IMR-90 (cell line): ENCODE results near the gene CYTH1. TPM values are rescaled to one million over a fixed set of nuclear protein-coding genes. Genes with fewer than 3 reads are reported as not detected.

Experiments
- ATAC-seq: fragments of 200-7000 bp; cut with Tn5 transposase; 2 replicates; pipeline ENCODE4 v1.9.1; 2020; ENCODE audit warnings: low read depth, mild to moderate bottlenecking, moderate library complexity
- BruUV-seq: library from RNA; stranded (reverse); fragments of 400-500 nt; replicated peaks from 2 replicates; lab custom pipeline; 2021; lab: Mats Ljungman, UMichigan
- CTCF ChIA-PET: fragments of 300-600 bp; formaldehyde crosslinking; extraction: SDS; loops from one replicate; lab custom pipeline; 2021; ENCODE audit warnings: antibody characterized with exemption; lab: Yijun Ruan, JAX
- POLR2A ChIA-PET: fragments of 300-600 bp; sonication (Branson Sonifier 250); formaldehyde crosslinking; loops from one replicate; lab custom pipeline; 2022; ENCODE audit warnings: antibody characterized with exemption; ENCODE audit not compliant: unreplicated experiment; lab: Charles Lee
- DNase-seq: peaks from one replicate; pipeline ENCODE4 v3.0.0; 2013
- H2AFZ ChIP-seq: replicated peaks from 2 replicates; pipeline ENCODE3; 2013; ENCODE audit warnings: low read length, mild to moderate bottlenecking; ENCODE audit not compliant: poor library complexity
- H2AK5ac ChIP-seq: 2 replicates; pipeline ENCODE4 v1.6.1; 2013; ENCODE audit warnings: low read depth, low read length, inconsistent platforms
- H2AK9ac ChIP-seq: replicated peaks from 2 replicates; pipeline ENCODE3; 2013; ENCODE audit warnings: mild to moderate bottlenecking, low read depth, low read length, moderate library complexity; ENCODE audit not compliant: poor library complexity
- H2BK120ac ChIP-seq: 2 replicates; pipeline ENCODE4 v1.6.1; 2013; ENCODE audit warnings: low read depth, low read length, inconsistent platforms
- H2BK15ac ChIP-seq: 3 replicates; pipeline ENCODE4 v1.6.1; 2013; ENCODE audit warnings: low read depth, low read length, inconsistent platforms
- H2BK20ac ChIP-seq: 2 replicates; pipeline ENCODE4 v1.6.1; 2013; ENCODE audit warnings: low read depth, mild to moderate bottlenecking, inconsistent platforms, low read length, moderate library complexity
- H2BK5ac ChIP-seq: 2 replicates; pipeline ENCODE4 v1.6.1; 2013; ENCODE audit warnings: mild to moderate bottlenecking, low read depth, low read length, inconsistent platforms; ENCODE audit not compliant: poor library complexity, severe bottlenecking
- H3K14ac ChIP-seq: replicated peaks from 2 replicates; pipeline ENCODE4 v1.6.1; 2013; ENCODE audit warnings: low read depth, low read length, inconsistent platforms
- H3K18ac ChIP-seq: 2 replicates; pipeline ENCODE4 v1.6.1; 2013; ENCODE audit warnings: low read depth, low read length, control low read depth
- H3K23ac ChIP-seq: 2 replicates; pipeline ENCODE4 v1.6.1; 2013; ENCODE audit warnings: low read depth, low read length, inconsistent platforms
- H3K27ac ChIP-seq: 2 replicates; pipeline ENCODE4 v1.5.1; 2013; ENCODE audit warnings: mild to moderate bottlenecking, control low read depth, low read length; ENCODE audit not compliant: insufficient read depth
- H3K27me3 ChIP-seq: 2 replicates; pipeline ENCODE4 v1.6.1; 2013; ENCODE audit warnings: low read length; ENCODE audit not compliant: control insufficient read depth, insufficient read depth
- H3K36me3 ChIP-seq: 2 replicates; pipeline ENCODE4 v1.6.1; 2013; ENCODE audit warnings: low read length, mixed read lengths; ENCODE audit not compliant: control insufficient read depth, insufficient read depth
- H3K4ac ChIP-seq: 2 replicates; pipeline ENCODE4 v1.6.1; 2013; ENCODE audit warnings: low read depth, low read length, inconsistent platforms
- H3K4me1 ChIP-seq: 2 replicates; pipeline ENCODE4 v1.6.1; 2013; ENCODE audit warnings: low read length, mixed read lengths; ENCODE audit not compliant: control insufficient read depth, insufficient read depth
- H3K4me2 ChIP-seq: 2 replicates; pipeline ENCODE4 v1.6.1; 2013; ENCODE audit warnings: low read depth, mild to moderate bottlenecking, control low read depth, low read length, moderate library complexity
- H3K4me3 ChIP-seq: 2 replicates; pipeline ENCODE4 v1.5.1; 2013; ENCODE audit warnings: low read depth, mild to moderate bottlenecking, control low read depth, low read length, moderate library complexity; ENCODE audit not compliant: insufficient read depth
- H3K56ac ChIP-seq: 2 replicates; pipeline ENCODE4 v1.6.1; 2013; ENCODE audit warnings: low read length, inconsistent platforms; ENCODE audit not compliant: insufficient read depth; ENCODE audit errors: extremely low read depth
- H3K79me1 ChIP-seq, 2 experiments: 2 replicates each; pipeline ENCODE4 v1.6.1; 2013; ENCODE audit warnings: low read length in 2 of 2, inconsistent platforms in 1 of 2, low read depth in 1 of 2
- H3K9ac ChIP-seq: 2 replicates; pipeline ENCODE4 v1.6.1; 2013; ENCODE audit warnings: low read depth, low read length, control low read depth
- H3K9me1 ChIP-seq: 2 replicates; pipeline ENCODE4 v1.6.1; 2013; ENCODE audit warnings: low read length, inconsistent platforms; ENCODE audit not compliant: insufficient read depth
- H3K9me3 ChIP-seq: 2 replicates; pipeline ENCODE4 v1.6.1; 2013; ENCODE audit warnings: low read length; ENCODE audit not compliant: control insufficient read depth, insufficient read depth
- H4K20me1 ChIP-seq: 2 replicates; pipeline ENCODE4 v1.6.1; 2013; ENCODE audit warnings: low read length, inconsistent platforms; ENCODE audit not compliant: insufficient read depth
- H4K5ac ChIP-seq: 2 replicates; pipeline ENCODE4 v1.6.1; 2013; ENCODE audit warnings: mild to moderate bottlenecking, low read depth, low read length, control low read depth
- H4K8ac ChIP-seq, 2 experiments: 2 replicates each; pipeline ENCODE4 v1.6.1; 2013; ENCODE audit warnings: low read depth in 2 of 2, low read length in 2 of 2, control low read depth in 1 of 2, inconsistent platforms in 1 of 2
- H4K91ac ChIP-seq: 2 replicates; pipeline ENCODE4 v1.6.1; 2013; ENCODE audit warnings: low read depth, low read length, inconsistent platforms; ENCODE audit not compliant: insufficient read depth
- BHLHE40 ChIP-seq: fragments of 150-350 bp; IDR thresholded peaks from 2 replicates; pipeline ENCODE4 v1.6.1; 2016; ENCODE audit warnings: mild to moderate bottlenecking, low read depth, low read length
- CTCF ChIP-seq: conservative IDR thresholded peaks from 2 replicates; pipeline ENCODE4 v1.5.1; 2012; ENCODE audit warnings: mild to moderate bottlenecking, low read depth, low read length, improper control_type of control experiment
- ELK1 ChIP-seq: fragments of 150-350 bp; IDR thresholded peaks from 2 replicates; pipeline ENCODE4 v1.6.1; 2016; ENCODE audit warnings: low read depth, mild to moderate bottlenecking, low read length, moderate library complexity, borderline replicate concordance
- FOS ChIP-seq: fragments of 150-350 bp; IDR thresholded peaks from 2 replicates; pipeline ENCODE4 v1.6.1; 2016; ENCODE audit warnings: low read depth, low read length
- MXI1 ChIP-seq: IDR thresholded peaks from 2 replicates; pipeline ENCODE4 v1.6.1; 2012; ENCODE audit warnings: low read depth, mild to moderate bottlenecking, low read length, moderate library complexity, borderline replicate concordance
- NFE2L2 ChIP-seq: fragments of 150-350 bp; IDR thresholded peaks from 2 replicates; pipeline ENCODE4 v1.6.1; 2016; ENCODE audit warnings: low read depth, mild to moderate bottlenecking, low read length
- RAD21 ChIP-seq: IDR thresholded peaks from 2 replicates; pipeline ENCODE4 v1.6.1; 2012; ENCODE audit warnings: low read length, improper control_type of control experiment
- WGBS, 2 experiments: methylation state at CpG; one replicate each; pipeline versions ENCODE4 v1.1.5 to v1.1.7; 2013; ENCODE audit warnings: missing lambda C conversion rate in 2 of 2; ENCODE audit not compliant: insufficient read length in 1 of 2; ENCODE audit errors: extremely low coverage in 2 of 2; 5-methylcytosine and 5-hydroxymethylcytosine counted together
- dilution Hi-C: fragments of 300-500 bp; cut with HindIII; formaldehyde crosslinking; loops from one replicate; pipeline ENCODE4 v1.14.3; 2018; ENCODE audit warnings: low sequenced_read_pairs; ENCODE audit not compliant: unreplicated experiment
- in situ Hi-C: fragments of 300-500 bp; cut with MboI; formaldehyde crosslinking; loops from 3 replicates; pipeline ENCODE4 v1.14.3; 2019; ENCODE audit warnings: low sequenced_read_pairs, inconsistent platforms, mixed read lengths
- intact Hi-C: fragments of 100-400 bp; cut with micrococcal nuclease; formaldehyde crosslinking; loops from 2 replicates; pipeline ENCODE4 v1.10.0; 2022
- polyA plus RNA-seq, 3 experiments: library from polyadenylated mRNA; depleted of rRNA; stranded (reverse); fragments of >200 nt; gene quantifications; 2 replicates each; pipeline ENCODE4 v1.2.3, GENCODE V29; 2012; ENCODE audit warnings: low replicate concordance in 1 of 3
- total RNA-seq: library from RNA; depleted of rRNA; stranded (reverse); fragments of >200 nt; gene quantifications from 2 replicates; pipeline ENCODE4 v1.2.3, GENCODE V29; 2012
- TF ChIP-seq, protein P1 (sequence below): fragments of 150-350 bp; IDR thresholded peaks from 2 replicates; pipeline ENCODE4 v1.6.1; 2017; ENCODE audit warnings: mild to moderate bottlenecking, antibody characterized with exemption, low read length, low read depth

Gene CYTH1
- total and polyA plus RNA-seq, 2 of the 4 experiments (the other 2 are of a cell fraction) = 7.9 to 12.4 TPM

DNA sequence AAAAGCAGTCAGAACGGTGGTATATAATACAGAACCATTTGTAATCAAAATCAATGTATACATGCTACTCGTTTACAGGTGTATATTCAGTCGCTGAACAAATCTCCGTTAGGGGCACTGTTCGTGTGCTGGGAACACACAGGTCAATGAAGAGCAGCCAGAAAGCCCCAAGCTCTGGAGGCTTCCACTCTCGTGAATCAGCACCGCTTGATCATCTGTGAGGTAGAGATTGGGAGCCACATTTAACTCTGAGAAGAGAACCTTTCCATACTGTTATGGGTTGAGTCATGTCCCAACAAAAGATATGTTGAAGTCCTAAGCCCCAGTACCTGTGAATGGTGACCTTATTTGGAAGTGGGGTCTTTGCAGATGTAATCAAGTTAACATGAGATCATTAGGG, 5.4 kb upstream of the CYTH1 start:
- no peak overlapping the region for H3K9ac ChIP-seq
- no peak overlapping the region for H4K5ac ChIP-seq
- no peak overlapping the region for H4K91ac ChIP-seq
- peaks cover 0 to 25% of the 10 kb centered on the region in 2 experiments; a peak in 2 of 4 replicates for H3K79me1 ChIP-seq
- no peak overlapping the region for H3K18ac ChIP-seq
- no TSS peak for BruUV-seq
- POLR2A ChIA-PET = no interaction called here
- H3K4me2 ChIP-seq = no peak overlapping the region
- no peak overlapping the region for H2BK20ac ChIP-seq
- in situ Hi-C loops = no loop called here
- H3K4me3 ChIP-seq = no peak overlapping the region
- H3K27me3 ChIP-seq = no peaks in the 10 kb centered on the region
- CTCF ChIA-PET = interaction anchor here (0.7 kb wide), 1 partner anchor 23 kb away, joined by 4 read pairs; no protein-coding TSS in a partner anchor
- H2BK15ac ChIP-seq = no peak overlapping the region
- H4K8ac ChIP-seq = no peak overlapping the region
- no peak overlapping the region for H3K56ac ChIP-seq
- dilution Hi-C loops = no loop called here
- H3K36me3 ChIP-seq = no peaks in the 10 kb centered on the region
- no peaks in the 10 kb centered on the region for H3K9me3 ChIP-seq
- no peak overlapping the region for H2AFZ ChIP-seq
- H2BK120ac ChIP-seq = no peak overlapping the region
- H4K20me1 ChIP-seq = peaks cover 3% of the 10 kb centered on the region; the same call in 1 of the 2 replicates
- no peak overlapping the region for H2AK5ac ChIP-seq
- no peak for DNase-seq
- no peak overlapping the region for H3K27ac ChIP-seq
- no peak overlapping the region for H3K14ac ChIP-seq
- WGBS, 2 experiments = no CpG with 5 or more reads among the region's 7 CpGs
- TF ChIP-seq FOS (no peak), ELK1 (no peak), CTCF (no peak), BHLHE40 (no peak), NFE2L2 (no peak), RAD21 (no peak), MXI1 (no peak)
- TF ChIP-seq, protein P1, sequence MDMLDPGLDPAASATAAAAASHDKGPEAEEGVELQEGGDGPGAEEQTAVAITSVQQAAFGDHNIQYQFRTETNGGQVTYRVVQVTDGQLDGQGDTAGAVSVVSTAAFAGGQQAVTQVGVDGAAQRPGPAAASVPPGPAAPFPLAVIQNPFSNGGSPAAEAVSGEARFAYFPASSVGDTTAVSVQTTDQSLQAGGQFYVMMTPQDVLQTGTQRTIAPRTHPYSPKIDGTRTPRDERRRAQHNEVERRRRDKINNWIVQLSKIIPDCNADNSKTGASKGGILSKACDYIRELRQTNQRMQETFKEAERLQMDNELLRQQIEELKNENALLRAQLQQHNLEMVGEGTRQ = no peak
- H3K4me1 ChIP-seq = peaks cover 27% of the 10 kb centered on the region
- no peak overlapping the region for H3K23ac ChIP-seq
- H2AK9ac ChIP-seq = no peak overlapping the region
- H3K4ac ChIP-seq = no peak overlapping the region
- intact Hi-C loops = no loop called here
- H3K9me1 ChIP-seq = peaks cover 31% of the 10 kb centered on the region
- no peak for ATAC-seq
- no peak overlapping the region for H2BK5ac ChIP-seq
